HG03575 (cell line): ENCODE data around the gene TRUB2.

Experiments
- ATAC-seq: cut with Tn5 transposase; IDR thresholded peaks from one replicate; pipeline ENCODE4 v1.9.1; 2021; ENCODE audit not compliant: unreplicated experiment, insufficient number of reproducible peaks, low FRiP score; ENCODE audit errors: extremely low read depth

The TRUB2 gene

GRCh38 chr9:128276574-128277270, 45.5 kb downstream of the TRUB2 start:
- no peak for ATAC-seq

- ATAC-seq = peak; percentile 76
These were observed 46.2 kb downstream of the TRUB2 start, which contains the start of gene SWI5 for GRCh38 chr9:128276008-128276573. Gene SWI5, plus strand, starts transcription at chr9:128276276.

- ATAC-seq = peak; percentile 11
These were observed 46.8 kb downstream of the TRUB2 start, which contains the start of gene GOLGA2 for GRCh38 chr9:128275198-128276007. Gene GOLGA2, minus strand, starts transcription at chr9:128276007. Its CDS starts 31 bp downstream, at chr9:128275976.

- no peak for ATAC-seq
These were observed 48.0 kb downstream of the TRUB2 start for GRCh38 chr9:128274245-128274644.

GRCh38 chr9:128271512-128271911, 50.7 kb downstream of the TRUB2 start:
- ATAC-seq = no peak

- ATAC-seq = no peak
These were observed 51.1 kb downstream of the TRUB2 start for GRCh38 chr9:128271112-128271511.

GRCh38 chr9:128266868-128267590, 55.2 kb downstream of the TRUB2 start:
- ATAC-seq = no peak

GRCh38 chr9:128265348-128265847, 56.8 kb downstream of the TRUB2 start:
- ATAC-seq = no peak

GRCh38 chr9:128262687-128263086, 59.6 kb downstream of the TRUB2 start:
- ATAC-seq = no peak

- no peak for ATAC-seq
These were observed 61.9 kb downstream of the TRUB2 start for GRCh38 chr9:128260340-128260739.

GRCh38 chr9:128259156-128259555, 63.1 kb downstream of the TRUB2 start:
- no peak for ATAC-seq

GRCh38 chr9:128258326-128258725, 63.9 kb downstream of the TRUB2 start:
- no peak for ATAC-seq

- no peak for ATAC-seq
These were observed 64.3 kb downstream of the TRUB2 start for GRCh38 chr9:128257907-128258306.

GRCh38 chr9:128257086-128257825, 65.0 kb downstream of the TRUB2 start:
- no peak for ATAC-seq
